Esophagus (tissue), 2 donors: ENCODE data around the gene NUP43. TPM values are rescaled to one million over a fixed set of nuclear protein-coding genes. Genes with fewer than 3 reads are reported as not detected.
"Not testable (repeated sequence)": the region's sequence is repeated elsewhere in the genome, so short reads cannot be mapped to it uniquely, and the experiment has no call there.

Experiments used
- H3K27ac ChIP-seq, 2 donors: one replicate each; pipeline ENCODE4 v1.5.1; 2013; ENCODE audit warnings: low read depth in 2 of 2, mild to moderate bottlenecking in 2 of 2, inconsistent platforms in 1 of 2, low read length in 1 of 2, moderate library complexity in 1 of 2
- H3K27me3 ChIP-seq, 2 donors: one replicate each; pipeline ENCODE4 v1.6.1; 2013; ENCODE audit warnings: low read length in 2 of 2, control low read depth in 1 of 2, mild to moderate bottlenecking in 1 of 2; ENCODE audit not compliant: insufficient read depth in 2 of 2, control insufficient read depth in 1 of 2
- H3K36me3 ChIP-seq, 2 donors: one replicate each; pipeline ENCODE4 v1.6.1; 2013; ENCODE audit warnings: low read length in 1 of 2; ENCODE audit not compliant: control insufficient read depth in 2 of 2, insufficient read depth in 2 of 2
- H3K4me1 ChIP-seq, 2 donors: one replicate each; pipeline ENCODE4 v1.6.1; 2013; ENCODE audit warnings: low read length in 1 of 2; ENCODE audit not compliant: control insufficient read depth in 2 of 2, insufficient read depth in 2 of 2
- H3K4me3 ChIP-seq, 2 donors: one replicate each; pipeline ENCODE4 v1.5.1; 2013; ENCODE audit warnings: low read length in 2 of 2, mild to moderate bottlenecking in 2 of 2, low read depth in 1 of 2, moderate library complexity in 1 of 2
- H3K9me3 ChIP-seq, 2 donors: one replicate each; pipeline ENCODE4 v1.6.1; 2013; ENCODE audit warnings: mild to moderate bottlenecking in 2 of 2, low read depth in 1 of 2, low read length in 1 of 2, moderate library complexity in 1 of 2; ENCODE audit not compliant: control insufficient read depth in 2 of 2, insufficient read depth in 1 of 2
- WGBS, 2 donors: extraction: QIAGEN DNeasy Blood & Tissue Kit; methylation state at CpG; one replicate each; pipeline ENCODE4 v1.1.7; 2013; 5-methylcytosine and 5-hydroxymethylcytosine counted together
- polyA plus RNA-seq, 2 donors: library from polyadenylated mRNA; stranded (reverse); fragments of 200-250 nt; gene quantifications; one replicate each; pipeline ENCODE4 v1.2.3, GENCODE V29; 2013
- donor health status: healthy with polysubstance abuse.
- donor health status: Bipolar disorder and iron deficiency.

Gene NUP43
- polyA plus RNA-seq, 2 donors: 5.7 to 9.4 TPM

DNA sequence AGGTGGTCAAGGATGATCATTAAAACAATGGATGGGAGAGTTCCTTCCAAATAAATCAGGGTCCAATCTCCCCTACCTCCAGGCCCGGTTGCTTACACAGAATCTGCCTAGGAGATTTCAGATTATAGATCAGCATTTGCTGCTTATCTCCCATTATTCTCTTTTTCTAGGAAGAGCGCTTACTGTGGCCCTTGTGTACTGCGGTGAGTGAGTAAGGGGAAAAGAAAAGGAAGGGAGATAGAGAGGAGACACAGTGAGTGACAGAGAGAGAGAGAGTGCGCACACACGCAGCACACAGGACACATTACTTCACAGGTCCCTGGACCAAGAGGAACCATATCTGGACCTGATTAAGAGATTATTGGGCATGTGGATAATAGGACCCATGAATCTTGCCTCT is 34.6 kb downstream of the NUP43 start:
- Histone ChIP-seq H3K4me1 (no peaks in the 10 kb centered on the region), H3K9me3 (no peaks in the 10 kb centered on the region), H3K27me3 (no peaks in the 10 kb centered on the region), H3K36me3 (no peaks in the 10 kb centered on the region), H3K4me3 (no peak overlapping the region), H3K27ac (no peak overlapping the region)
- 96 to 99% methylated on average over 5 of the region's 5 CpGs for WGBS, 2 donors

- H3K4me1 ChIP-seq: peaks cover 0 to 2% of the 10 kb centered on the region in 2 donors
- 69 to 75% methylated on average over 7 of the region's 7 CpGs for WGBS, 2 donors
- H3K4me3 ChIP-seq: no peak overlapping the region
Measured at GRCh38 chr6:149701714-149702113, 44.6 kb downstream of the NUP43 start.

DNA sequence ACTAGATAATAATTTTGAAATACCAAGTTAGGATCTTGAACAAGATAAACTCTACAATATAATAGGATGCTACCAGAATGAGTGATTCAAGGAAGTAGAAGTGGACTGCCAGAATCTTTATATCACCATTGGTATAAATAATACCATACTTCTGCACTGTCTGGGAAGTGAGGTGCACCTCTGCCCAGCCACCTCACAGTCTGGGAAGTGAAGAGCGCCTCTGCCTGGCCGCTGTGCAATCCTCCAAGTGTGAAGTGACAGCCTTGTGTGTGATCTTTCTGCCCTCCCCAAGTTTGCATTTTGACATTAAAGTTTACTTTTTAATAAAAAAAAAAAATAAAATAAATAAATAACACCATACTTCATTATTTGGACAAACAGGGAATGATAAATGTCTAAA is 47.2 kb downstream of the NUP43 start:
- WGBS, 2 donors: 96 to 98% methylated on average over 2 of the region's 2 CpGs
- no peak overlapping the region for H3K27ac ChIP-seq
- no peaks in the 10 kb centered on the region for H3K4me1 ChIP-seq
- no peaks in the 10 kb centered on the region for H3K27me3 ChIP-seq
- no peaks in the 10 kb centered on the region for H3K9me3 ChIP-seq
- no peaks in the 10 kb centered on the region for H3K36me3 ChIP-seq
- H3K4me3 ChIP-seq: no peak overlapping the region

More at GRCh38 chr6:149701714-149702113, 44.6 kb downstream of the NUP43 start:
- no peak overlapping the region for H3K27ac ChIP-seq
- H3K27me3 ChIP-seq: no peaks in the 10 kb centered on the region
- no peaks in the 10 kb centered on the region for H3K9me3 ChIP-seq
- no peaks in the 10 kb centered on the region for H3K36me3 ChIP-seq

DNA sequence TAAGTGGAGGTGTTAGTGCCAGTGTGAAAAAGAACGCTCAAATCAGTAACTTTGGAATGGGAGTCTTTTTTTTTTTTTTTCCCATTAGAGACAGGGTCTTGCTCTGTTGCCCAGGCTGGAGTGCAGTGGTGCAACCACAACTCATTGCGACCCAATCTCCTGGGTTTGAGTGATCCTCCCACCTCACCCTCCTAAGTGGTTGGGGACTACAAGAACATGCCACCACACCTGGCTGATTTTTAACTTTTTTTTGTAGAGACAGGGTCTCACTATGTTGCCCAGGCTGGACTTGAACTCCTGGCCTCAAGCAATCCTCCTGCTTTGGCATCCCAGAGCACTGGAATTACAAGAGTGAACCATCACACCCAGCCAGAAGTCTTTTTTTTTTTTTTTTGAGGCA is 48.2 kb downstream of the NUP43 start:
- Histone ChIP-seq H3K27ac (no peak overlapping the region), H3K27me3 (no peaks in the 10 kb centered on the region), H3K4me1 (no peaks in the 10 kb centered on the region), H3K9me3 (no peaks in the 10 kb centered on the region), H3K36me3 (no peaks in the 10 kb centered on the region), H3K4me3 (no peak overlapping the region)
- 90 to 96% methylated on average over 2 of the region's 2 CpGs for WGBS, 2 donors

- Histone ChIP-seq H3K27me3 (no peaks in the 10 kb centered on the region), H3K27ac (no peak overlapping the region), H3K36me3 (no peaks in the 10 kb centered on the region), H3K9me3 (no peaks in the 10 kb centered on the region), H3K4me1 (no peaks in the 10 kb centered on the region), H3K4me3 (no peak overlapping the region)
- 30 to 36% methylated on average over 1 of the region's 1 CpG for WGBS, 2 donors
Measured at GRCh38 chr6:149696901-149697300, 49.4 kb downstream of the NUP43 start.

DNA sequence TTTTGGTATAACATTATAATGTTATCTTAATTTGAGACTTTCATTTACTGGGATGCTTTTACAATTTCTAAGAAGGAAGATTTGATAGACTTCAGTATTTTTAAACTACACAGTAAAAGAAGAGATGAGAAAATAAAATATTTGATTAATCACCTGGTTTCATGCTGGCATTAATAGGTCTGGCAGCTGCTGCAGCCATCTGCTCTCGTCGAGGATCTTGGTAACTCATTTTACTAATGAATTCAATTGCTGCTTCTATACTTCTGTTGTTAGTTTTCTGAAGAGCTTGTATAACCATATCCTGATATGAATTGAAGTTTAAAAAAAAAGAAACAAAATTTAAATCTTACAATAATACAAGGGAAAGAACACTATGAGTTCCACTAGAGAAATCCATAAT is 51.4 kb downstream of the NUP43 start:
- H3K4me1 ChIP-seq: no peaks in the 10 kb centered on the region
- no peak overlapping the region for H3K27ac ChIP-seq
- WGBS, 2 donors: 54 to 69% methylated on average over 2 of the region's 2 CpGs
- no peaks in the 10 kb centered on the region for H3K27me3 ChIP-seq
- H3K9me3 ChIP-seq: no peaks in the 10 kb centered on the region
- H3K36me3 ChIP-seq: peaks cover 0 to 3% of the 10 kb centered on the region in 2 donors
- H3K4me3 ChIP-seq: no peak overlapping the region

DNA sequence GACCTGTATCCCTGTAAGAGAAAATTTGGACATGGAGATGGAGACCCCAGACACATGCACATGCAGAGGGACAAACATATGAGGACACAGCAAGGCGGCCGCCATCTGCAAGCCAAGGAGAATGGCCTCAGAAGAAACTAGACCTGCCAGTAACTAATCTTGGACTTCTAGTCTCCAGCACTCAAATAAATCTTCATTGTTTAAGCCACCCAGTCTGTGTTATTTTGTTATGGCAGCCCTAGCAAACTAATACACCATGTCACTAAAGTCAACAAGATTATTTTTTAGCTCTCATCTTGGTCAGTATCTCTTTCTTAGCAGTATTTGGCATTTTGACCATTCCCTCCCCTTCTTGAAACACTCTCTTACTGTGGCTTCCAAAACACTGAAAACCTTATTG is 55.1 kb downstream of the NUP43 start:
- Histone ChIP-seq H3K27ac (no peak overlapping the region), H3K4me3 (no peak overlapping the region), H3K9me3 (no peaks in the 10 kb centered on the region), H3K27me3 (no peaks in the 10 kb centered on the region), H3K4me1 (no peaks in the 10 kb centered on the region), H3K36me3 (peaks cover 0 to 3% of the 10 kb centered on the region in 2 donors)
- WGBS, 2 donors: 94 to 95% methylated on average over 2 of the region's 2 CpGs

- WGBS, 2 donors: 78 to 86% methylated on average over 7 of the region's 7 CpGs
- H3K27me3 ChIP-seq: no peaks in the 10 kb centered on the region
- peaks cover 7 to 14% of the 10 kb centered on the region in 2 donors for H3K36me3 ChIP-seq
- H3K4me3 ChIP-seq: no peak overlapping the region
- H3K9me3 ChIP-seq: no peaks in the 10 kb centered on the region
- no peak overlapping the region for H3K27ac ChIP-seq
- H3K4me1 ChIP-seq: no peaks in the 10 kb centered on the region
Measured at GRCh38 chr6:149686230-149686629, 60.1 kb downstream of the NUP43 start.

DNA sequence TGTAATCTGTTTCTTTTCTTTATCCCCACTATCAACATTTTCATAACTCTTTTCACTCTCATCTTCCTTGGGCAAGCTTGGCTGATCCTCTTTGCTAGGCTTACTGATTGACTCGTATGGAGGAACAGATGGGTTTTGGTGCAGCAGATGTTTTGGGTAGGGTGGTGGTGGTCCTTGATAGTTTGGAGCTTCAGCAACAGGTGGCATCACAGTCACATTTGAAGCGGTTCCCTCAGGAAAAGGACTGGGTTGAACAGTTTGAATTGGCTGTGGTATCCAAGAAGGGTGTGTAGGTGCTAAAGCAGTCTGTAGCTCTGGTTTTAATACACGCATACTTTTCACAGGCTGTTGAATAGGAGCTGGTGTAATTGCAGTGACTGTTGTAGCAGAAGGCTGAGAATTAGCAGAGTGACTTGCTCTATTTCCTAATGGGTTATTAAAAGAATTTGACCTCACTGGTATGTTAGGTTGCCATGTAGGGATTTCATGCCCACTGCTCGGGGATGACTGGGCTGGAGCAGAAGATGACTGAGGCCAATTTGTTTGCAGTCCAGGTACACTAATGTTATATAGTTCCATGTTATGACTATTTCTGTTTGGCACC is 63.0 kb downstream of the NUP43 start:
- Histone ChIP-seq H3K36me3 (peaks cover 9 to 11% of the 10 kb centered on the region in 2 donors), H3K27me3 (no peaks in the 10 kb centered on the region), H3K4me3 (no peak overlapping the region), H3K4me1 (no peaks in the 10 kb centered on the region), H3K27ac (no peak overlapping the region), H3K9me3 (no peaks in the 10 kb centered on the region)
- WGBS, 2 donors: 88 to 92% methylated on average over 4 of the region's 4 CpGs

GRCh38 chr6:149681845-149682244 is 64.5 kb downstream of the NUP43 start:
- H3K4me3 ChIP-seq, H3K27me3 ChIP-seq, H3K9me3 ChIP-seq, H3K4me1 ChIP-seq, H3K27ac ChIP-seq: not testable (repeated sequence)
- WGBS, 2 donors: 95 to 96% methylated on average over 14 of the region's 14 CpGs
- peaks cover 9 to 11% of the 10 kb centered on the region in 2 donors for H3K36me3 ChIP-seq
